H1 (cell line): ENCODE measurements around the gene GMFB. TPM values are rescaled to one million over a fixed set of nuclear protein-coding genes. Genes with fewer than 3 reads are reported as not detected.
A peak's percentile ranks its signal among the peaks of the same experiment; 100 is the strongest.

Experiments used
- CTCF ChIA-PET: fragments of 300-600 bp; sonication (Branson Sonifier 250); formaldehyde crosslinking; loops from one replicate; lab custom pipeline; 2021; ENCODE audit not compliant: partially characterized antibody; lab: Charles Lee
- POLR2A ChIA-PET: fragments of 300-600 bp; sonication (Branson Sonifier 250); formaldehyde crosslinking; loops from one replicate; lab custom pipeline; 2021; ENCODE audit warnings: inconsistent platforms; ENCODE audit not compliant: partially characterized antibody; lab: Charles Lee
- DNase-seq, 2 experiments: peaks; one replicate each; pipeline versions ENCODE4 v3.0.0 to v3.0.0-alpha.2; 2010 to 2022; ENCODE audit warnings: low spot score in 2 of 2, low read depth in 1 of 2, mixed read lengths in 1 of 2
- FAIRE-seq: peaks from 2 replicates; lab custom pipeline; 2011; peaks lifted over from hg19 to GRCh38; lab: Jason Lieb, UNC
- H2AFZ ChIP-seq: 2 replicates; pipeline ENCODE4 v1.8.1; 2012; ENCODE audit warnings: low read length, inconsistent platforms
- H2AK5ac ChIP-seq: 2 replicates; pipeline ENCODE4 v1.6.1; 2013; ENCODE audit warnings: low read depth, low read length
- H2BK120ac ChIP-seq: replicated peaks from 2 replicates; pipeline ENCODE3; 2013; ENCODE audit warnings: low read depth, low read length, inconsistent platforms
- H2BK12ac ChIP-seq: 2 replicates; pipeline ENCODE4 v1.6.1; 2013; ENCODE audit warnings: low read depth, low read length
- H2BK15ac ChIP-seq: 2 replicates; pipeline ENCODE4 v1.6.1; 2013; ENCODE audit warnings: low read length
- H2BK20ac ChIP-seq: 2 replicates; pipeline ENCODE4 v1.6.1; 2013; ENCODE audit warnings: low read length
- H2BK5ac ChIP-seq: 2 replicates; pipeline ENCODE4 v1.6.1; 2013; ENCODE audit warnings: low read depth, low read length
- H3K14ac ChIP-seq: 2 replicates; pipeline ENCODE4 v1.6.1; 2013; ENCODE audit warnings: inconsistent platforms; ENCODE audit not compliant: insufficient read length
- H3K18ac ChIP-seq: 2 replicates; pipeline ENCODE4 v1.6.1; 2013; ENCODE audit warnings: low read length; ENCODE audit errors: extremely low read depth
- H3K23ac ChIP-seq: 2 replicates; pipeline ENCODE4 v1.6.1; 2013; ENCODE audit warnings: inconsistent platforms; ENCODE audit not compliant: insufficient read length
- H3K23me2 ChIP-seq: 2 replicates; pipeline ENCODE4 v1.6.1; 2013; ENCODE audit warnings: low read depth, low read length
- H3K27ac ChIP-seq: 2 replicates; pipeline ENCODE4 v1.6.1; 2011; ENCODE audit warnings: low read depth, low read length, inconsistent platforms
- H3K27me3 ChIP-seq, 4 experiments: replicated peaks in 1 of 4; 1 replicate in 1 of 4; 2 replicates in 3 of 4; pipeline versions ENCODE4 v1.6.1 to v1.8.1; 2011 to 2013; ENCODE audit warnings: low read length in 3 of 4, mild to moderate bottlenecking in 3 of 4, inconsistent platforms in 2 of 4, mixed read lengths in 2 of 4, moderate library complexity in 1 of 4; ENCODE audit not compliant: control insufficient read depth in 3 of 4, insufficient read depth in 3 of 4; ENCODE audit errors: extremely low read depth in 1 of 4
- H3K36me3 ChIP-seq, 4 experiments: 2 replicates each; pipeline versions ENCODE4 v1.6.1 to v1.8.1; 2011 to 2013; ENCODE audit warnings: mild to moderate bottlenecking in 4 of 4, low read length in 3 of 4, moderate library complexity in 2 of 4, control low read depth in 1 of 4, inconsistent platforms in 1 of 4; ENCODE audit not compliant: insufficient read depth in 4 of 4, control insufficient read depth in 2 of 4
- H3K4ac ChIP-seq: replicated peaks from 2 replicates; pipeline ENCODE3; 2013; ENCODE audit warnings: low read length, low read depth, mixed read lengths, inconsistent platforms; ENCODE audit not compliant: insufficient read length
- H3K4me1 ChIP-seq, 4 experiments: replicated peaks in 1 of 4; 1 replicate in 1 of 4; 2 replicates in 3 of 4; pipeline versions ENCODE4 v1.6.1 to v1.8.1; 2011 to 2013; ENCODE audit warnings: low read length in 3 of 4, inconsistent platforms in 2 of 4, mixed read lengths in 1 of 4; ENCODE audit not compliant: insufficient read depth in 4 of 4, control insufficient read depth in 3 of 4
- H3K4me2 ChIP-seq, 2 experiments: 2 replicates each; pipeline versions ENCODE4 v1.6.1 to v1.8.1; 2011 to 2013; ENCODE audit warnings: low read depth in 2 of 2, low read length in 2 of 2, control low read depth in 1 of 2, inconsistent platforms in 1 of 2, mild to moderate bottlenecking in 1 of 2; ENCODE audit not compliant: insufficient read depth in 1 of 2
- H3K4me3 ChIP-seq, 4 experiments: fragments of 200-600, 300-600 bp in 1 of 4; sonication (generic), shearing (Covaris generic), sonication (Bioruptor Twin) in 1 of 4; 2 replicates each; pipeline versions ENCODE4 v1.5.1 to v1.8.1; 2011 to 2016; ENCODE audit warnings: low read length in 4 of 4, low read depth in 3 of 4, control low read depth in 2 of 4, inconsistent platforms in 2 of 4, mild to moderate bottlenecking in 2 of 4, mixed read lengths in 1 of 4, moderate library complexity in 1 of 4; ENCODE audit not compliant: insufficient read depth in 2 of 4; ENCODE audit errors: extremely low read depth in 1 of 4
- H3K56ac ChIP-seq: replicated peaks from 2 replicates; pipeline ENCODE3; 2013; ENCODE audit warnings: low read depth, mild to moderate bottlenecking, mixed read lengths, low read length, inconsistent platforms; ENCODE audit not compliant: insufficient read length
- H3K79me1 ChIP-seq: 2 replicates; pipeline ENCODE4 v1.6.1; 2013; ENCODE audit warnings: low read depth, low read length, control low read depth
- H3K79me2 ChIP-seq, 2 experiments: 2 replicates each; pipeline versions ENCODE4 v1.6.1 to v1.8.1; 2012 to 2013; ENCODE audit warnings: low read length in 2 of 2, mild to moderate bottlenecking in 2 of 2, inconsistent platforms in 1 of 2; ENCODE audit not compliant: insufficient read depth in 2 of 2, control insufficient read depth in 1 of 2
- H3K9ac ChIP-seq, 4 experiments: replicated peaks in 1 of 4; 1 replicate in 1 of 4; 2 replicates in 3 of 4; pipeline versions ENCODE4 v1.6.1 to v1.8.1; 2011 to 2013; ENCODE audit warnings: low read depth in 3 of 4, low read length in 3 of 4, control low read depth in 2 of 4, mild to moderate bottlenecking in 2 of 4, moderate library complexity in 2 of 4, inconsistent platforms in 1 of 4; ENCODE audit errors: extremely low read depth in 1 of 4
- H3K9me3 ChIP-seq, 2 experiments: 2 replicates each; pipeline versions ENCODE4 v1.6.1 to v1.8.1; 2012 to 2013; ENCODE audit warnings: mild to moderate bottlenecking in 2 of 2, moderate library complexity in 2 of 2, control low read depth in 1 of 2, inconsistent platforms in 1 of 2, low read depth in 1 of 2, low read length in 1 of 2, mixed read lengths in 1 of 2; ENCODE audit not compliant: insufficient read depth in 2 of 2
- H4K20me1 ChIP-seq, 2 experiments: replicated peaks in 1 of 2; 2 replicates each; pipeline versions ENCODE3 to v1.8.1; 2011 to 2013; ENCODE audit warnings: inconsistent platforms in 2 of 2, low read length in 2 of 2, mild to moderate bottlenecking in 1 of 2; ENCODE audit not compliant: insufficient read depth in 2 of 2, control insufficient read depth in 1 of 2
- H4K5ac ChIP-seq: 2 replicates; pipeline ENCODE4 v1.6.1; 2013; ENCODE audit warnings: low read length, low read depth, mixed read lengths, inconsistent platforms; ENCODE audit not compliant: insufficient read length
- H4K8ac ChIP-seq: 2 replicates; pipeline ENCODE4 v1.8.0; 2013; ENCODE audit warnings: mild to moderate bottlenecking, moderate library complexity, low read length, inconsistent platforms; ENCODE audit not compliant: insufficient read depth; ENCODE audit errors: extremely low read depth
- H4K91ac ChIP-seq: replicated peaks from 2 replicates; pipeline ENCODE3; 2013; ENCODE audit warnings: low read length, mixed read lengths, inconsistent platforms; ENCODE audit not compliant: insufficient read length
- BCL11A ChIP-seq, 2 experiments: IDR thresholded peaks; one replicate each; pipeline ENCODE4 v1.6.1; 2011; ENCODE audit warnings: low read depth in 2 of 2, low read length in 2 of 2, mild to moderate bottlenecking in 2 of 2
- CBX8 ChIP-seq: fragments of 300-800, 300-1000 bp; sonication (generic); IDR thresholded peaks from 2 replicates; pipeline ENCODE4 v1.7.1; 2016; ENCODE audit warnings: low read depth, low read length, borderline replicate concordance
- CTBP2 ChIP-seq: IDR thresholded peaks from 2 replicates; pipeline ENCODE4 v1.7.0; 2011; ENCODE audit warnings: borderline replicate concordance, mild to moderate bottlenecking, moderate library complexity, mixed read lengths, low read length; ENCODE audit not compliant: insufficient read depth, insufficient read length
- PHF8 ChIP-seq: fragments of 200-600 bp; sonication (generic); conservative IDR thresholded peaks from 2 replicates; pipeline ENCODE4 v1.7.1; 2012; ENCODE audit warnings: low read depth, mild to moderate bottlenecking, inconsistent platforms, low read length, moderate library complexity
- SP1 ChIP-seq: IDR thresholded peaks from 2 replicates; pipeline ENCODE4 v1.6.1; 2011; ENCODE audit warnings: low read depth, low read length
- SP2 ChIP-seq: IDR thresholded peaks from 2 replicates; pipeline ENCODE4 v1.6.1; 2012; ENCODE audit warnings: mild to moderate bottlenecking, low read length, inconsistent platforms
- TBP ChIP-seq: IDR thresholded peaks from 2 replicates; pipeline ENCODE4 v1.6.1; 2011; ENCODE audit warnings: low read depth, low read length, improper control_type of control experiment
- WGBS, 2 experiments: shearing (Covaris generic) in 1 of 2; methylation state at CpG; one replicate each; pipeline versions ENCODE4 v1.1.6 to v1.1.7; 2013 to 2015; ENCODE audit warnings: low lambda C conversion rate in 2 of 2, mixed read lengths in 2 of 2, inconsistent platforms in 1 of 2, low coverage in 1 of 2, missing lambda C conversion rate in 1 of 2; ENCODE audit not compliant: insufficient replicate concordance in 2 of 2, insufficient coverage in 1 of 2, insufficient read length in 1 of 2; ENCODE audit errors: extremely low coverage in 1 of 2, missing lambda C conversion rate in 1 of 2; 5-methylcytosine and 5-hydroxymethylcytosine counted together
- polyA plus RNA-seq, 7 experiments: library from polyadenylated mRNA; depleted of rRNA in 3 of 7; stranded (reverse) in 5 of 7; unstranded in 2 of 7; fragments of >200 nt in 5 of 7; fragments of 200-250 nt in 2 of 7; gene quantifications; 1 replicate in 5 of 7; 2 replicates in 1 of 7; 4 replicates in 1 of 7; pipeline versions ENCODE4 v1.2.1 to v1.2.3, GENCODE V29; 2011 to 2013; ENCODE audit warnings: missing spikeins in 2 of 7, mixed read lengths in 2 of 7
- total RNA-seq: library from RNA; stranded (reverse); fragmentation: NEBNext Ultra II Directional; extraction: Animal tissue kit (Norgen Biotek cat#: 25700); gene quantifications from 2 replicates; pipeline ENCODE4 v1.2.1, GENCODE V29; 2021

GMFB gene
- total and polyA plus RNA-seq, 2 of the 8 experiments (the other 6 are each of a cell fraction or from before 2014, with no cell fraction given) = 17.9 to 77.3 TPM

- CTCF ChIA-PET = no interaction called here
- Histone ChIP-seq H4K8ac (no peak overlapping the region), H3K9ac (no peak overlapping the region), H3K4me3 (no peak overlapping the region), H3K79me1 (no peaks in the 10 kb centered on the region), H4K91ac (no peak overlapping the region), H2BK20ac (no peak overlapping the region), H3K4ac (no peak overlapping the region), H3K56ac (no peak overlapping the region), H3K14ac (no peak overlapping the region), H2BK120ac (no peak overlapping the region), H2AFZ (0 out of 2 replicates have a peak overlapping the region, but pooled peaks have one; percentile 45), H3K18ac (no peak overlapping the region), H3K79me2 (no peaks in the 10 kb centered on the region), H3K27ac (no peak overlapping the region), H3K27me3 (no peaks in the 10 kb centered on the region), H4K5ac (no peak overlapping the region), H2BK12ac (no peak overlapping the region), H3K9me3 (no peaks in the 10 kb centered on the region), H4K20me1 (no peaks in the 10 kb centered on the region), H3K23ac (no peak overlapping the region), H2AK5ac (no peak overlapping the region), H3K36me3 (no peaks in the 10 kb centered on the region), H3K4me2 (no peak overlapping the region), H3K4me1 (no peaks in the 10 kb centered on the region; a peak in 1 of 7 replicates), H2BK5ac (no peak overlapping the region), H3K23me2 (no peaks in the 10 kb centered on the region), H2BK15ac (no peak overlapping the region)
- POLR2A ChIA-PET = interaction anchor here (1.6 kb wide), 1 partner anchor 10 kb away, joined by 3 read pairs; the partner anchor contains the start of gene GMFB
- FAIRE-seq (no peak), DNase-seq (no peak)
- TF ChIP-seq SP2 (no peak), SP1 (no peak), CTBP2 (no peak), CBX8 (no peak), BCL11A (IDR thresholded peaks at IDR 0.05; ENCODE audit: low read depth in 2 of 2, low read length in 2 of 2) (no peak), TBP (no peak), PHF8 (no peak)
- WGBS, 2 experiments = 91% methylated on average over 7 of the region's 7 CpGs; no CpG with 5 or more reads in 1 of the 2 experiments
These were observed 9.8 kb upstream of the GMFB start for GRCh38 chr14:54498579-54498978.
